CD4-positive, alpha-beta T cell treated with Interleukin-21 for 1 hour (primary cell): Measurements from ENCODE around the gene NUP210.

ENCODE experiments used
- DNase-seq: peaks from one replicate; pipeline ENCODE4 v3.0.0-alpha.2; 2020

The NUP210 gene

GRCh38 chr3:13346481-13347389 lies 73.4 kb downstream of the NUP210 start:
- peak; percentile 83 for DNase-seq

GRCh38 chr3:13345772-13346171 lies 74.3 kb downstream of the NUP210 start:
- DNase-seq, result no peak

GRCh38 chr3:13345284-13345683 lies 74.8 kb downstream of the NUP210 start:
- no peak for DNase-seq

- DNase-seq, result no peak
These were observed 75.5 kb downstream of the NUP210 start for GRCh38 chr3:13344663-13345062.

GRCh38 chr3:13343601-13344000 lies 76.5 kb downstream of the NUP210 start:
- no peak for DNase-seq

- no peak for DNase-seq
These were observed 78.8 kb downstream of the NUP210 start for GRCh38 chr3:13341229-13341905.

GRCh38 chr3:13339833-13340232 lies 80.3 kb downstream of the NUP210 start:
- no peak for DNase-seq

GRCh38 chr3:13338996-13339395 lies 81.1 kb downstream of the NUP210 start:
- no peak for DNase-seq

GRCh38 chr3:13338231-13338630 lies 81.9 kb downstream of the NUP210 start:
- no peak for DNase-seq

GRCh38 chr3:13336592-13336991 lies 83.5 kb downstream of the NUP210 start:
- no peak for DNase-seq

GRCh38 chr3:13335503-13335902 lies 84.6 kb downstream of the NUP210 start:
- DNase-seq, result no peak

- no peak for DNase-seq
These were observed 85.1 kb downstream of the NUP210 start for GRCh38 chr3:13335059-13335458.

- no peak for DNase-seq
These were observed 86.8 kb downstream of the NUP210 start for GRCh38 chr3:13333236-13333897.

GRCh38 chr3:13332740-13333139 lies 87.4 kb downstream of the NUP210 start:
- no peak for DNase-seq

GRCh38 chr3:13332158-13332557 lies 88.0 kb downstream of the NUP210 start:
- DNase-seq, result no peak

- DNase-seq, result no peak
These were observed 90.4 kb downstream of the NUP210 start for GRCh38 chr3:13329746-13330145.

GRCh38 chr3:13325892-13326443 lies 94.2 kb downstream of the NUP210 start:
- DNase-seq, result no peak

- DNase-seq, result no peak
These were observed 95.2 kb downstream of the NUP210 start for GRCh38 chr3:13324835-13325501.

GRCh38 chr3:13323822-13324221 lies 96.3 kb downstream of the NUP210 start:
- no peak for DNase-seq

- no peak for DNase-seq
These were observed 97.8 kb downstream of the NUP210 start for GRCh38 chr3:13322324-13322723.

GRCh38 chr3:13319564-13320220 lies 100.4 kb downstream of the NUP210 start:
- no peak for DNase-seq
